SU-DHL-6 (cell line): Measurements from ENCODE around the gene ERGIC3.
A peak's percentile ranks its signal among the peaks of the same experiment; 100 is the strongest.

Source experiments
- H2AFZ ChIP-seq: fragments of 200-600 bp; sonication (generic); 2 replicates; pipeline ENCODE4 v1.6.1; 2014; ENCODE audit warnings: low read depth, mild to moderate bottlenecking, moderate library complexity, mixed read lengths, antibody characterized with exemption, low read length; ENCODE audit not compliant: severe bottlenecking
- H3F3A ChIP-seq: fragments of 200-600 bp; shearing (Covaris generic); 2 replicates; pipeline ENCODE4 v1.6.0; 2016; ENCODE audit warnings: antibody characterized with exemption, mild to moderate bottlenecking; ENCODE audit not compliant: insufficient read depth
- H3K27ac ChIP-seq: fragments of 200-600 bp; sonication (generic); 2 replicates; pipeline ENCODE4 v1.5.1; 2016; ENCODE audit warnings: low read depth, mild to moderate bottlenecking, low read length, moderate library complexity, mixed read lengths
- H3K27me3 ChIP-seq: fragments of 200-600 bp; sonication (generic), shearing (Covaris generic); 2 replicates; pipeline ENCODE4 v1.6.0; 2014; ENCODE audit warnings: mild to moderate bottlenecking, low read length
- H3K36me3 ChIP-seq: fragments of 200-600 bp; sonication (generic); 2 replicates; pipeline ENCODE4 v1.6.1; 2014; ENCODE audit warnings: mild to moderate bottlenecking, low read length, mixed read lengths
- H3K4me2 ChIP-seq: fragments of 300-600, 200-600 bp; shearing (Covaris generic), sonication (generic); 2 replicates; pipeline ENCODE4 v1.6.0; 2014; ENCODE audit warnings: low read length, low read depth, mild to moderate bottlenecking; ENCODE audit not compliant: poor library complexity, severe bottlenecking
- H3K4me3 ChIP-seq: fragments of 200-600 bp; sonication (generic); 2 replicates; pipeline ENCODE4 v1.5.1; 2014; ENCODE audit warnings: antibody characterized with exemption, low read length, mild to moderate bottlenecking, mixed read lengths; ENCODE audit not compliant: insufficient read depth, poor library complexity, severe bottlenecking
- H3K79me2 ChIP-seq: fragments of 200-600 bp; sonication (generic); 2 replicates; pipeline ENCODE4 v1.6.1; 2014; ENCODE audit warnings: mild to moderate bottlenecking, low read length, moderate library complexity; ENCODE audit not compliant: insufficient read depth
- H3K9ac ChIP-seq: fragments of 200-600 bp; sonication (generic); 2 replicates; pipeline ENCODE4 v1.7.0; 2014; ENCODE audit warnings: mild to moderate bottlenecking, low read length
- H3K9me2 ChIP-seq: fragments of 200-600 bp; sonication (generic); replicated peaks from 2 replicates; pipeline ENCODE4 v1.6.1; 2014; ENCODE audit warnings: low read length; ENCODE audit not compliant: insufficient read depth
- H3K9me3 ChIP-seq: fragments of 200-600 bp; sonication (generic); 2 replicates; pipeline ENCODE4 v1.6.1; 2014; ENCODE audit warnings: low read length, mixed read lengths; ENCODE audit not compliant: insufficient read depth
- H4K20me1 ChIP-seq: fragments of 200-600 bp; sonication (generic); 2 replicates; pipeline ENCODE4 v1.6.1; 2014; ENCODE audit warnings: low read depth, mild to moderate bottlenecking, antibody characterized with exemption, low read length, moderate library complexity, mixed read lengths
- EZH2phosphoT487 ChIP-seq: fragments of 200-600 bp; sonication (generic), shearing (Covaris generic); conservative IDR thresholded peaks from 2 replicates; pipeline ENCODE4 v1.6.1; 2018; ENCODE audit warnings: mild to moderate bottlenecking, antibody characterized with exemption, low read length, moderate library complexity, mixed read lengths
- TF ChIP-seq, protein P1 (sequence below): fragments of 200-600 bp; sonication (generic); IDR thresholded peaks from one replicate; pipeline ENCODE4 v1.5.1; 2017; ENCODE audit warnings: antibody characterized with exemption, mild to moderate bottlenecking, low read length, moderate library complexity; ENCODE audit not compliant: insufficient read depth, poor library complexity, severe bottlenecking

ERGIC3 gene

GRCh38 chr20:35525639-35526038 is 16.2 kb upstream of the ERGIC3 start:
- no peak overlapping the region for H3K4me2 ChIP-seq
- no peaks in the 10 kb centered on the region for H3K27me3 ChIP-seq
- no peaks in the 10 kb centered on the region for H3K9me2 ChIP-seq
- no peak overlapping the region for H3K9ac ChIP-seq
- H3K36me3 ChIP-seq = no peaks in the 10 kb centered on the region
- H3K4me3 ChIP-seq = no peak overlapping the region
- no peaks in the 10 kb centered on the region for H3K79me2 ChIP-seq
- no peaks in the 10 kb centered on the region for H3K9me3 ChIP-seq
- H2AFZ ChIP-seq = no peak overlapping the region
- H3K27ac ChIP-seq = no peak overlapping the region
- TF ChIP-seq, protein P1, sequence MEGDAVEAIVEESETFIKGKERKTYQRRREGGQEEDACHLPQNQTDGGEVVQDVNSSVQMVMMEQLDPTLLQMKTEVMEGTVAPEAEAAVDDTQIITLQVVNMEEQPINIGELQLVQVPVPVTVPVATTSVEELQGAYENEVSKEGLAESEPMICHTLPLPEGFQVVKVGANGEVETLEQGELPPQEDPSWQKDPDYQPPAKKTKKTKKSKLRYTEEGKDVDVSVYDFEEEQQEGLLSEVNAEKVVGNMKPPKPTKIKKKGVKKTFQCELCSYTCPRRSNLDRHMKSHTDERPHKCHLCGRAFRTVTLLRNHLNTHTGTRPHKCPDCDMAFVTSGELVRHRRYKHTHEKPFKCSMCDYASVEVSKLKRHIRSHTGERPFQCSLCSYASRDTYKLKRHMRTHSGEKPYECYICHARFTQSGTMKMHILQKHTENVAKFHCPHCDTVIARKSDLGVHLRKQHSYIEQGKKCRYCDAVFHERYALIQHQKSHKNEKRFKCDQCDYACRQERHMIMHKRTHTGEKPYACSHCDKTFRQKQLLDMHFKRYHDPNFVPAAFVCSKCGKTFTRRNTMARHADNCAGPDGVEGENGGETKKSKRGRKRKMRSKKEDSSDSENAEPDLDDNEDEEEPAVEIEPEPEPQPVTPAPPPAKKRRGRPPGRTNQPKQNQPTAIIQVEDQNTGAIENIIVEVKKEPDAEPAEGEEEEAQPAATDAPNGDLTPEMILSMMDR = no peak
- TF ChIP-seq EZH2phosphoT487 = no peak
- H4K20me1 ChIP-seq = no peaks in the 10 kb centered on the region
- H3F3A ChIP-seq = no peaks in the 10 kb centered on the region

DNA sequence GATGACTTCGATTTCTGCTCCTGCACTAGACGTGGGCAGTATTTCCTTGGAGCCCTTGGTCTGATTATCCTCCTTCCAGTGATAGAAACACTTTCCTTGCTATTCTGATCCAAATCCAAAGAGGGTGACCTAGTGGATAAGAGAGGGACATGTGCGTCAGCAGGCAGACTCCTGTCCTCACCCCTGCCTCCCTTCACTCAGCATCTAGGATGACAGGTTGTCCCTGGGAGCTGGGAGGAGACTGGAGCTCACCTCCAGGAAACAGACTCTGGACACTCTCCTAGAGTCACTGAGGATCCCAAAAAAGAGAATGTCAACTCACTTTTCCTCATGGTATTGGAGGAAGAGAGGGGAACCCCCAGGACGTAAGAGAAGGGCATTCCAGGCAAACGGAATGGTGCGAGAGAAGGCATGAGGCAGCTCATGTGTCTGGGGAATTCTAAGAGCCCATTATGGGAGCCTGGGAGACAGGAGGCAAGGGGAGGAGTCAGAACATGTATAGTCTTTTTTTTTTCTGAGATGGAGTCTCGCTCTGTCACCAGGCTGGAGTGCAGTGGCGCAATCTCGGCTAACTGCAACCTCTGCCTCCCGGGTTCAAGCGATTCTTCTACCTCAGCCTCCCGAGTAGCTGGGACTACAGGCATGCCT is 14.6 kb upstream of the ERGIC3 start:
- Histone ChIP-seq H3K4me3 (no peak overlapping the region), H3K4me2 (no peak overlapping the region), H3K27ac (no peak overlapping the region), H3K9me3 (no peaks in the 10 kb centered on the region), H3F3A (no peaks in the 10 kb centered on the region), H3K79me2 (no peaks in the 10 kb centered on the region), H3K27me3 (no peaks in the 10 kb centered on the region), H3K9me2 (no peaks in the 10 kb centered on the region), H3K36me3 (no peaks in the 10 kb centered on the region), H3K9ac (no peak overlapping the region), H2AFZ (no peak overlapping the region), H4K20me1 (no peaks in the 10 kb centered on the region)
- TF ChIP-seq EZH2phosphoT487 = no peak

- no peaks in the 10 kb centered on the region for H3K36me3 ChIP-seq
- no peaks in the 10 kb centered on the region for H3K9me3 ChIP-seq
- no peaks in the 10 kb centered on the region for H3K27me3 ChIP-seq
- TF ChIP-seq, protein P1 = no peak
- no peak for TF ChIP-seq EZH2phosphoT487
- no peak within 1 kb of the TSS for H3K27ac ChIP-seq
- H3K4me2 ChIP-seq = no peak within 1 kb of the TSS
- no peak within 1 kb of the TSS for H3K4me3 ChIP-seq
- H3K9ac ChIP-seq = no peak within 1 kb of the TSS
- H4K20me1 ChIP-seq = no peaks in the 10 kb centered on the region
- H2AFZ ChIP-seq = no peak within 1 kb of the TSS
- no peaks in the 10 kb centered on the region for H3K9me2 ChIP-seq
- no peaks in the 10 kb centered on the region for H3F3A ChIP-seq
- no peaks in the 10 kb centered on the region for H3K79me2 ChIP-seq
These were observed 12.3 kb upstream of the ERGIC3 start, which contains the start of gene C20orf173 for GRCh38 chr20:35529552-35529951. C20orf173 (minus strand) TSS chr20:35529652; CDS start chr20:35529373, 279 bp downstream.

GRCh38 chr20:35539756-35540212 is 2.1 kb upstream of the ERGIC3 start:
- H3K27me3 ChIP-seq = no peaks in the 10 kb centered on the region
- peak overlapping the region; percentile 56 for H3K9ac ChIP-seq
- peak overlapping the region; percentile 64 for H3K4me3 ChIP-seq
- peak overlapping the region; percentile 67 for H3K27ac ChIP-seq
- H3F3A ChIP-seq = peaks cover 14% of the 10 kb centered on the region; the same call in 1 of the 2 replicates
- H4K20me1 ChIP-seq = no peaks in the 10 kb centered on the region
- no peaks in the 10 kb centered on the region for H3K79me2 ChIP-seq
- peak overlapping the region; percentile 66 for H2AFZ ChIP-seq
- TF ChIP-seq, protein P1 = no peak
- no peak for TF ChIP-seq EZH2phosphoT487
- no peaks in the 10 kb centered on the region for H3K9me2 ChIP-seq
- H3K4me2 ChIP-seq = peak overlapping the region; percentile 87
- no peaks in the 10 kb centered on the region for H3K36me3 ChIP-seq
- no peaks in the 10 kb centered on the region for H3K9me3 ChIP-seq
